Mesenchymal stem cell (in vitro differentiated cells and primary cell): ENCODE data around the gene KLHL29.

Experiments
- DNase-seq: peaks from one replicate; pipeline ENCODE4 v3.0.0-alpha.2; 2013
- H2AFZ ChIP-seq: one replicate; pipeline ENCODE4 v1.6.1; 2013; ENCODE audit warnings: low read depth, mild to moderate bottlenecking, control low read depth, inconsistent platforms, low read length, moderate library complexity
- H2AK5ac ChIP-seq: 2 replicates; pipeline ENCODE4 v1.6.1; 2013; ENCODE audit warnings: low read length, moderate library complexity, mild to moderate bottlenecking, inconsistent platforms; ENCODE audit not compliant: severe bottlenecking
- H2BK120ac ChIP-seq: one replicate; pipeline ENCODE4 v1.6.1; 2013; ENCODE audit warnings: low read depth, mild to moderate bottlenecking, inconsistent platforms, low read length, moderate library complexity
- H2BK12ac ChIP-seq, 2 experiments: one replicate each; pipeline ENCODE4 v1.6.1; 2013; ENCODE audit warnings: inconsistent platforms in 2 of 2, low read length in 2 of 2, mild to moderate bottlenecking in 2 of 2, moderate library complexity in 2 of 2, control low read depth in 1 of 2
- H2BK15ac ChIP-seq: one replicate; pipeline ENCODE4 v1.6.1; 2013; ENCODE audit warnings: mild to moderate bottlenecking, low read depth, inconsistent platforms; ENCODE audit not compliant: poor library complexity, severe bottlenecking
- H2BK5ac ChIP-seq: 2 replicates; pipeline ENCODE4 v1.6.1; 2013; ENCODE audit warnings: low read depth, mild to moderate bottlenecking, low read length, control low read depth, inconsistent platforms; ENCODE audit not compliant: poor library complexity, severe bottlenecking
- H3K14ac ChIP-seq, 2 experiments: one replicate each; pipeline ENCODE4 v1.6.1; 2013; ENCODE audit warnings: inconsistent platforms in 2 of 2, low read length in 2 of 2, control low read depth in 1 of 2, mild to moderate bottlenecking in 1 of 2, moderate library complexity in 1 of 2
- H3K18ac ChIP-seq, 2 experiments: one replicate each; pipeline ENCODE4 v1.6.1; 2013; ENCODE audit warnings: inconsistent platforms in 2 of 2, low read length in 2 of 2, control low read depth in 1 of 2, low read depth in 1 of 2, mild to moderate bottlenecking in 1 of 2
- H3K23ac ChIP-seq, 2 experiments: one replicate each; pipeline ENCODE4 v1.6.1; 2013; ENCODE audit warnings: inconsistent platforms in 2 of 2, low read length in 2 of 2, mild to moderate bottlenecking in 2 of 2, moderate library complexity in 2 of 2, control low read depth in 1 of 2
- H3K27ac ChIP-seq: 2 replicates; pipeline ENCODE4 v1.5.1; 2013; ENCODE audit warnings: mild to moderate bottlenecking, moderate library complexity, low read length, control low read depth, inconsistent platforms; ENCODE audit not compliant: poor library complexity, severe bottlenecking
- H3K27me3 ChIP-seq, 2 experiments: 2 replicates each; pipeline versions ENCODE4 v1.6.1 to v1.7.0; 2013; ENCODE audit warnings: low read length in 2 of 2, mild to moderate bottlenecking in 2 of 2, moderate library complexity in 2 of 2, control low read depth in 1 of 2, inconsistent platforms in 1 of 2; ENCODE audit not compliant: control insufficient read depth in 1 of 2, insufficient read depth in 1 of 2
- H3K36me3 ChIP-seq, 2 experiments: 2 replicates each; pipeline versions ENCODE4 v1.6.1 to v1.7.0; 2013; ENCODE audit warnings: low read length in 2 of 2, control low read depth in 1 of 2, inconsistent platforms in 1 of 2, low read depth in 1 of 2, mild to moderate bottlenecking in 1 of 2; ENCODE audit not compliant: insufficient read depth in 2 of 2, control insufficient read depth in 1 of 2
- H3K4ac ChIP-seq, 2 experiments: one replicate each; pipeline ENCODE4 v1.6.1; 2013; ENCODE audit warnings: inconsistent platforms in 2 of 2, low read length in 2 of 2, mild to moderate bottlenecking in 2 of 2, moderate library complexity in 2 of 2, control low read depth in 1 of 2, low read depth in 1 of 2
- H3K4me1 ChIP-seq: 2 replicates; pipeline ENCODE4 v1.6.1; 2013; ENCODE audit warnings: low read depth, low read length, control low read depth; ENCODE audit not compliant: control insufficient read depth, insufficient read depth
- H3K4me2 ChIP-seq: 2 replicates; pipeline ENCODE4 v1.6.1; 2013; ENCODE audit warnings: low read length, mild to moderate bottlenecking, inconsistent platforms; ENCODE audit not compliant: poor library complexity, severe bottlenecking
- H3K4me3 ChIP-seq, 2 experiments: 2 replicates each; pipeline versions ENCODE4 v1.5.1 to v1.7.0; 2013; ENCODE audit warnings: low read length in 2 of 2, mild to moderate bottlenecking in 2 of 2, control low read depth in 1 of 2, low read depth in 1 of 2; ENCODE audit not compliant: insufficient read depth in 1 of 2
- H3K79me1 ChIP-seq: replicated peaks from 2 replicates; pipeline ENCODE4 v1.6.1; 2013; ENCODE audit warnings: mild to moderate bottlenecking, control low read depth, low read length, inconsistent platforms; ENCODE audit not compliant: poor library complexity, severe bottlenecking
- H3K9ac ChIP-seq: 2 replicates; pipeline ENCODE4 v1.7.0; 2013; ENCODE audit warnings: mild to moderate bottlenecking, low read length, moderate library complexity
- H3K9me3 ChIP-seq: 2 replicates; pipeline ENCODE4 v1.7.0; 2013; ENCODE audit warnings: mild to moderate bottlenecking, low read length; ENCODE audit not compliant: control insufficient read depth
- H4K8ac ChIP-seq: one replicate; pipeline ENCODE4 v1.6.1; 2013; ENCODE audit warnings: inconsistent platforms, mild to moderate bottlenecking, low read length, moderate library complexity
- H4K91ac ChIP-seq: one replicate; pipeline ENCODE4 v1.6.1; 2013; ENCODE audit warnings: mild to moderate bottlenecking, low read length, inconsistent platforms
- WGBS: methylation state at CpG from one replicate; pipeline ENCODE4 v1.1.7; 2013; ENCODE audit warnings: mixed read lengths; 5-methylcytosine and 5-hydroxymethylcytosine counted together

KLHL29 gene

GRCh38 chr2:23696752-23697045, 311.7 kb downstream of the KLHL29 start:
- no peaks in the 10 kb centered on the region for H3K27me3 ChIP-seq
- no peak overlapping the region for H4K8ac ChIP-seq
- no peaks in the 10 kb centered on the region for H3K79me1 ChIP-seq
- WGBS, result over 99% methylated on average over 5 of the region's 5 CpGs
- H3K36me3 ChIP-seq, result peaks cover 58 to 95% of the 10 kb centered on the region in 2 experiments
- peaks cover 8% of the 10 kb centered on the region for H3K9me3 ChIP-seq
- no peak overlapping the region for H3K4ac ChIP-seq
- peaks cover 5% of the 10 kb centered on the region for H3K4me1 ChIP-seq
- no peak overlapping the region for H2BK5ac ChIP-seq
- H2BK12ac ChIP-seq, result no peak overlapping the region
- H3K9ac ChIP-seq, result no peak overlapping the region
- H3K14ac ChIP-seq, result no peak overlapping the region
- no peak overlapping the region for H3K23ac ChIP-seq
- no peak overlapping the region for H4K91ac ChIP-seq
- no peak overlapping the region for H2BK120ac ChIP-seq
- no peak overlapping the region for H3K18ac ChIP-seq
- no peak overlapping the region for H3K4me2 ChIP-seq
- no peak overlapping the region for H3K4me3 ChIP-seq
- no peak overlapping the region for H2AFZ ChIP-seq
- H3K27ac ChIP-seq, result no peak overlapping the region
- peak overlapping the region; percentile 13 for H2BK15ac ChIP-seq
- H2AK5ac ChIP-seq, result no peak overlapping the region
- DNase-seq, result no peak

GRCh38 chr2:23697256-23698075, 312.5 kb downstream of the KLHL29 start:
- Histone ChIP-seq H2BK12ac (peak overlapping the region in 1 of 2 experiments; percentile 45), H4K8ac (no peak overlapping the region), H3K4me2 (no peak overlapping the region), H3K4me3 (no peak overlapping the region), H3K79me1 (no peaks in the 10 kb centered on the region), H3K4ac (no peak overlapping the region), H3K36me3 (peaks cover 53 to 92% of the 10 kb centered on the region in 2 experiments), H2BK120ac (no peak overlapping the region), H2BK15ac (no peak overlapping the region), H4K91ac (peak overlapping the region; percentile 48), H2AFZ (no peak overlapping the region), H3K18ac (peak overlapping the region; percentile 11 to 92), H3K27ac (no peak overlapping the region), H3K4me1 (peaks cover 5% of the 10 kb centered on the region), H3K9me3 (peaks cover 8% of the 10 kb centered on the region), H3K23ac (no peak overlapping the region), H3K27me3 (no peaks in the 10 kb centered on the region), H2AK5ac (no peak overlapping the region), H3K9ac (no peak overlapping the region), H2BK5ac (no peak overlapping the region), H3K14ac (no peak overlapping the region)
- WGBS, result 52% methylated on average over 9 of the region's 12 CpGs
- peak; percentile 91 for DNase-seq

DNA sequence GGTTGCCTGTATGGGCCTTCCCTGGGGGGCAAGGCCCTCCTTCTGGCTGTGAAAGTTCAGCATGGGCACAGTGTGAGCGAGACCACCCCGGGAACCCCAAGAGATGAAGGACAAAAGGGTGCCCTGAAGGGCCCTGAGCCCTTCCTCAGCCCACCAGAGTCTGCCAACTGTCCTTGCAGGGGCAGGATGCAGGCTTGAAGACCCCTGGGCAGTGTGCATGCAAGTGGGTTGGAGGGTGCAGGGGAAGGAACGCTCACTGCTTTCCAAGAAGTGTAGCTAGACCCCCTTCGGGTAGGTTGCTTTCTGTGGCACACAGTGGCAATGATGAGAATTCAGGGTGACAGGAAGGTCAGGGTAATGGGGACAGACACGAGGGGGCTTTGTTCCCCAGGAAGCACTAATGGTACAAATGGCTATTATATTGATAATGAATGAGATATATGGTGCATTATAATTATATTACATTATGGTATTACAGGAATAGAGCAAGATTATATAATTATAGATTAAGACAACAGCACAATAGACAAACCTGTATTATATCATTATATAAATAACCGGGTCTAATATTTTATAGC, 313.2 kb downstream of the KLHL29 start:
- Histone ChIP-seq H2BK5ac (no peak overlapping the region), H3K4me1 (peaks cover 5% of the 10 kb centered on the region), H3K4me3 (no peak overlapping the region), H3K9ac (no peak overlapping the region), H4K8ac (peak overlapping the region; percentile 66), H4K91ac (peak overlapping the region; percentile 80), H3K27me3 (no peaks in the 10 kb centered on the region), H2BK12ac (peak overlapping the region in 1 of 2 experiments; percentile 12), H2BK15ac (no peak overlapping the region), H3K36me3 (peaks cover 53 to 92% of the 10 kb centered on the region in 2 experiments), H3K27ac (no peak overlapping the region), H3K4me2 (no peak overlapping the region), H3K9me3 (peaks cover 8% of the 10 kb centered on the region), H3K23ac (no peak overlapping the region), H2AK5ac (no peak overlapping the region), H3K14ac (peak overlapping the region in 1 of 2 experiments; percentile 26), H2BK120ac (no peak overlapping the region), H2AFZ (no peak overlapping the region), H3K18ac (peak overlapping the region; percentile 8 to 37), H3K4ac (no peak overlapping the region), H3K79me1 (no peaks in the 10 kb centered on the region)
- DNase-seq, result no peak
- WGBS, result 94% methylated on average over 5 of the region's 6 CpGs

DNA sequence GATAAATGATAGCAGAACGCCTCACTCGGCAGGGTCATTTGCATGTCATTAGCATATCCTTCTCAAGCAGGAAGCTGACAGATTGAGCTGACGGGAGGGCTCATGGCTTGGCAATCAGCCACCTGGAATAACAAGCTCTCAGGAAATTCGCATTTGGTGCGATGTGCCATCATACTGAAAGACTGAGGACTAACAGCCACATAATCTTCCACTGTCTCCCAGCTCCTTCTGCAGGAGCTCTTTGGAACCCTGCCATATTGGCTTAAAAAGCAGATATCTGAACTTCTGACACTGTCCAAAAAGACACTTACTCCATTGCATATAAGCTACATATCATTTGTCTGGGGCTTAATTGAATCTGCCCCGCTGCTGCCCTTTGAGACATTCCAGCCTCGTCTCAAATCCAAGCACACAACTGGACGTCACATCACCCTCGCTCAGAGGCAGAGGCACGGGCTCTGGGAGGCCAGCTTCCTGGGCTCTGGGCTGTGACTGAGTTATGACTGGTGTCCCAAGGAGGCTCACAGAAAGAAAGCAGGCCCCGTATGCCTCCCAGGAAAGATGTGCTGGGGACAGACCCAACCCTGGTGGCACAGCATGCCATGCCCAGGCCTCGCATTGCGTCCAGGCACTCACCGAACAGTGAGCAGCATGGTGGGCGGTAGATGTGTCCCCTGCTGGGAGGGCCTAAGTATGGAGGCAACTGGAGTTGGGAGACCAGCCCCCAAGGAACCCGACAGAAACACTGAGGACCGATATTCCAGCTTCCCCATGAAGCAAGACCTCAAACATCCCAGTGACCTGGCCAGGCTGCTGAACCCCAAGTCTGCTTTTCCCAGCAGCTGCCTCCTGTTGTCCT, 314.0 kb downstream of the KLHL29 start:
- no peaks in the 10 kb centered on the region for H3K27me3 ChIP-seq
- H3K4ac ChIP-seq, result no peak overlapping the region
- WGBS, result 87% methylated on average over 17 of the region's 17 CpGs
- peak overlapping the region in 1 of 2 experiments; percentile 83 for H2BK12ac ChIP-seq
- peak overlapping the region; percentile 48 to 79 for H3K18ac ChIP-seq
- no peak overlapping the region for H2AK5ac ChIP-seq
- no peak overlapping the region for H2BK15ac ChIP-seq
- H3K27ac ChIP-seq, result no peak overlapping the region
- DNase-seq, result peak; percentile 61
- no peak overlapping the region for H3K4me2 ChIP-seq
- H3K4me1 ChIP-seq, result peaks cover 5% of the 10 kb centered on the region
- H3K14ac ChIP-seq, result no peak overlapping the region
- no peak overlapping the region for H4K91ac ChIP-seq
- no peak overlapping the region for H4K8ac ChIP-seq
- no peak overlapping the region for H3K4me3 ChIP-seq
- peaks cover 8% of the 10 kb centered on the region for H3K9me3 ChIP-seq
- no peak overlapping the region for H3K9ac ChIP-seq
- H2BK5ac ChIP-seq, result no peak overlapping the region
- no peaks in the 10 kb centered on the region for H3K79me1 ChIP-seq
- no peak overlapping the region for H3K23ac ChIP-seq
- H2BK120ac ChIP-seq, result no peak overlapping the region
- H3K36me3 ChIP-seq, result peaks cover 55 to 92% of the 10 kb centered on the region in 2 experiments
- no peak overlapping the region for H2AFZ ChIP-seq
